ENCODE data around the gene DRC3.
"Not testable (repeated sequence)": the region's sequence is repeated elsewhere in the genome, so short reads cannot be mapped to it uniquely, and the experiment has no call there.

Gene DRC3

DNA sequence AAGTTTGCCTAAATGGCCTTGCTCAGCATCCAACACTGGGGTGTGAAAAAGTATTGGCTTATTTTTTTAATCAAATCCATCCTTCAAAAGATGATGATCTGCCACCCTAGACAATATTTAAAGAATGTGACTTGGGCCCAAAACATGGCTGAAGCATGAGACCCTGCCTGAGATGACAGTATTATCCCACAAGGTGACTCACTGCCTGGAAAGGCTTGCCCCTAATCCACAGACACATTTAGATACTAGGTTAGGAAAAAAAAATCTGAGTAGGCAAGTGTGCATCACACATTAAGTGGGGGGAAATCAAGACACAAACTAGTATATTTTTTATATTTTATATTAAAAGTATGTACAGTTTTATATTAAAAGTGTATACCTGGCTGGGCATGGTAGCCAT, 38.9 kb upstream of the DRC3 start:
- H3K4me1 ChIP-seq (ENCODE audit: control insufficient read depth, insufficient read depth, low read length): peaks cover 20% of the 10 kb centered on the region
- no peaks in the 10 kb centered on the region for H3K9me3 ChIP-seq (ENCODE audit: control insufficient read depth in 2 of 2, low read length in 2 of 2)
- H3K27me3 ChIP-seq (ENCODE audit: control insufficient read depth in 1 of 2, insufficient read depth in 2 of 2, low read length in 2 of 2): no peaks in the 10 kb centered on the region
- H3K36me3 ChIP-seq (ENCODE audit: control insufficient read depth in 2 of 2, insufficient read depth in 2 of 2, low read length in 2 of 2): no peaks in the 10 kb centered on the region
- H3K4me3 ChIP-seq (ENCODE audit: low read length in 2 of 2): no peak overlapping the region
- no peak overlapping the region for H3K27ac ChIP-seq (ENCODE audit: low read length)
- H3K9ac ChIP-seq (ENCODE audit: low read length in 2 of 2): no peak overlapping the region

DNA sequence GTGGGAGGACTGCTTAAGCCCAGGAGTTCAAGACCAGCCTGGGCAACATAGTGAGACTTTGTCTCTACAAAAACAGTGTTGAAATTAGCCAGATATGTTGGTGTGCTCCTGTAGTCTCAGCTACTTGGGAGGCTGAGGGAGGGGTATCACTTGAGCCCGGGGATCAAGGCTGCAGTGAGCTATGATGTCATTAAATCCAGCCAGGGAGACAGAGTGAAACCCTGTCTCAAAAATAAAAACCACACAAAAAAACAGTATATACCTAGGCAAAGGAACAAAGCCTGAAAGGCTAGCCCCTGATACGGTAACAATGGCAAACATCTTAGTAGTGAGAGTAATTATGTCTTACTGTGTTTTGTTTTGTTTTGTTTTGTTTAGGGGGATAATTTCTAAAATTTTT, 38.4 kb upstream of the DRC3 start:
- peaks cover 20% of the 10 kb centered on the region for H3K4me1 ChIP-seq (ENCODE audit: control insufficient read depth, insufficient read depth, low read length)
- no peak overlapping the region for H3K4me3 ChIP-seq (ENCODE audit: low read length in 2 of 2)
- H3K36me3 ChIP-seq (ENCODE audit: control insufficient read depth in 2 of 2, insufficient read depth in 2 of 2, low read length in 2 of 2): no peaks in the 10 kb centered on the region
- no peak overlapping the region for H3K9ac ChIP-seq (ENCODE audit: low read length in 2 of 2)
- no peak overlapping the region for H3K27ac ChIP-seq (ENCODE audit: low read length)
- no peaks in the 10 kb centered on the region for H3K27me3 ChIP-seq (ENCODE audit: control insufficient read depth in 1 of 2, insufficient read depth in 2 of 2, low read length in 2 of 2)
- no peaks in the 10 kb centered on the region for H3K9me3 ChIP-seq (ENCODE audit: control insufficient read depth in 2 of 2, low read length in 2 of 2)

DNA sequence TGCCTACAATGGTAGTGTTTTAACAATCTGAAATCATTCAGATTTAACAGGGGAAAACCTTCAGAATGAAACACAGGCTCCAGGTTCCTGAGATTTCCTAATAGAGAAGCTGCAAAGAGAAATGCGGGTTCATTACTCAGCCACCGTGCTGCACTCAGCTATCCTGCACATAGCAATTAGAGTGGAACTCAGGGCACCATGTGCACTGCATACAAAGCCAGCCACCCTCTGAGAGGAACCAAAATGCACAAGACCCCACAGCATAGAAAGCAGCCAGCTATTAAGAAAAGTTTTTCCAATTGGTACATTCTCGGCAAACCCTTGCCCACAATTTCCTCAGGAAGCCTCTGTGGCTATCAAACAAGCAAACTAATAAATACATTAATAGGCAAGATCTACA, 37.9 kb upstream of the DRC3 start:
- no peaks in the 10 kb centered on the region for H3K27me3 ChIP-seq (ENCODE audit: control insufficient read depth in 1 of 2, insufficient read depth in 2 of 2, low read length in 2 of 2)
- H3K9me3 ChIP-seq (ENCODE audit: control insufficient read depth in 2 of 2, low read length in 2 of 2): no peaks in the 10 kb centered on the region
- H3K27ac ChIP-seq (ENCODE audit: low read length): no peak overlapping the region
- H3K4me1 ChIP-seq (ENCODE audit: control insufficient read depth, insufficient read depth, low read length): peaks cover 20% of the 10 kb centered on the region
- H3K4me3 ChIP-seq (ENCODE audit: low read length in 2 of 2): no peak overlapping the region
- H3K9ac ChIP-seq (ENCODE audit: low read length in 2 of 2): no peak overlapping the region
- H3K36me3 ChIP-seq (ENCODE audit: control insufficient read depth in 2 of 2, insufficient read depth in 2 of 2, low read length in 2 of 2): no peaks in the 10 kb centered on the region

DNA sequence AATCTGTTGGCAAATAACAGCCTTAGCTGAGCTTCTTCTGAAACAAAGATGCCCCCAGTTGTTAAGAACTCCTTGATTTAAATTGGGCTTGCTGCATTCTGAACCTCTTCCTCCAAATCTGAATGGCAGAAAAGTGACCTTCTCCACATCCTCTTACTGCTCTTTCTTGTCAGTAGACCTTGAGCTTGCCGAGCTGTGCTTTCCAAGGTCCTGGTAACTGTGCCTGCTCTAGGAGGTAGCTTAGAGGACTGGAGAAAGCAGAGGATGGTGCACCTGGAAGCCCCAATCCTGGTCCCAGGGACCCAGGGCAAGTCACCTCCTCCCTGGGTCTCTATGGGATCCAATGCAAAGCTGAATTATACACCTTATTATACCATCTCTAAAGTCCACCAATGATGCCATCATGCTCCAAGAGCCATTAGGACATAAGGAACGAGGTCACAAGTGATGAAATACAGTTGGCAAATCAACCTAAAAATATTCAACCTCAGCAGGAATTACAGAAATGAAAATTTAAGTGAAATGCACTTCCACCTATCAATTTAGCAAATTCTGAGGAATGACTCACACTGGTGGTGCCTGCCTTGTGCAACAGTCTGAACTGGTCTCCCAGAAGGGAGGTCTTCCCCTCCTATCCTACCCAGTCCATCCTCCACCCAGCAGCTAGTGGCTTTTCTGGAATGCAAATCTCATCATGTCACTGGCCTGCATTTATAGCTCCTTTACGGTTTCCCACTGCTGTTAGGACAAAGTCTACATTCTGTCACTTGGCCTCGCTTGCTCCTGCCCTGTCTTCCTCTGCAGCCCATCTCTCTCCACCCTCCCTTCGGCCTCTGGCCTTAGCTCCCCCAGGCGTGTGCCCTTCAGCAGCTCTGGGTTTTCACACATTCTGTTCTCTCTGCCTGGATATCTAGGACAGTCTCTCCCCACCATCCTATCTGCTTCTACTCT, 37.1 kb upstream of the DRC3 start:
- no peak overlapping the region for H3K27ac ChIP-seq (ENCODE audit: low read length)
- H3K27me3 ChIP-seq (ENCODE audit: control insufficient read depth in 1 of 2, insufficient read depth in 2 of 2, low read length in 2 of 2): no peaks in the 10 kb centered on the region

DNA sequence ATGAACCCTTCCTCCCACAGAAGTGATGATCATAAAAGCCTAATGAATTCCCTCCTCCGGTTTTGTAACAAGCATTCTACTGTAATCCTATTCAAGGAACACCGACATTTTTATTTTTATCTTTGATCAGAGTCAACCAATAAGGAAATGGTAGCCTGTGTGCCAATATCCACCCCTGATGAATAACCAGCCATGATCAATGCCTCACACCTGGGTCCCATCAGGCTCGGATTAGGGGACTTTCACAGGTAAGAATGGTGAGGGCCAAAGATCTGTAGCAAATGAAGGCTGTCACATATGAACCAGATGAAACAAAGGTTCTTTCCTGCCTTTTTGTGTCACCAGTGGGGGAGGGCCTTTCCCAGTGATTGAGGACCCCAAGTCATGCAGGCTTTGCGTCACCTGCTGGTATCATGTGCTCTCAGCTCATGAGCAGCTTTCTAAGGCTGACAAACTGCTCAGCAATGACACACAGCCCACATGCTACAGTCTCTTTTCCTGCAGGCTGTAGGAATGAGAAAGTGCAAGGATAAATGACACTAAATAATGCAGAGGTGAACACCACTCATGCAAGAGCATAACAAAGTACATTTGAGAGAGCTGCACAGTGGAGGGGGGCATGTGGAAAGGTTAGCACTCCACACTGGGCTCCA, 35.3 kb upstream of the DRC3 start:
- Histone ChIP-seq H3K4me3 (ENCODE audit: low read length in 2 of 2) (no peak overlapping the region), H3K9me3 (ENCODE audit: control insufficient read depth in 2 of 2, low read length in 2 of 2) (no peaks in the 10 kb centered on the region), H3K27me3 (ENCODE audit: control insufficient read depth in 1 of 2, insufficient read depth in 2 of 2, low read length in 2 of 2) (no peaks in the 10 kb centered on the region), H3K4me1 (ENCODE audit: control insufficient read depth, insufficient read depth, low read length) (peaks cover 28% of the 10 kb centered on the region), H3K9ac (ENCODE audit: low read length in 2 of 2) (no peak overlapping the region), H3K27ac (ENCODE audit: low read length) (no peak overlapping the region), H3K36me3 (ENCODE audit: control insufficient read depth in 2 of 2, insufficient read depth in 2 of 2, low read length in 2 of 2) (no peaks in the 10 kb centered on the region)

More for the DNA sequence above, 37.1 kb upstream of the DRC3 start:
- Histone ChIP-seq H3K9ac (ENCODE audit: low read length in 2 of 2) (no peak overlapping the region), H3K4me1 (ENCODE audit: control insufficient read depth, insufficient read depth, low read length) (peaks cover 26% of the 10 kb centered on the region), H3K4me3 (ENCODE audit: low read length in 2 of 2) (no peak overlapping the region), H3K36me3 (ENCODE audit: control insufficient read depth in 2 of 2, insufficient read depth in 2 of 2, low read length in 2 of 2) (no peaks in the 10 kb centered on the region), H3K9me3 (ENCODE audit: control insufficient read depth in 2 of 2, low read length in 2 of 2) (no peaks in the 10 kb centered on the region)

DNA sequence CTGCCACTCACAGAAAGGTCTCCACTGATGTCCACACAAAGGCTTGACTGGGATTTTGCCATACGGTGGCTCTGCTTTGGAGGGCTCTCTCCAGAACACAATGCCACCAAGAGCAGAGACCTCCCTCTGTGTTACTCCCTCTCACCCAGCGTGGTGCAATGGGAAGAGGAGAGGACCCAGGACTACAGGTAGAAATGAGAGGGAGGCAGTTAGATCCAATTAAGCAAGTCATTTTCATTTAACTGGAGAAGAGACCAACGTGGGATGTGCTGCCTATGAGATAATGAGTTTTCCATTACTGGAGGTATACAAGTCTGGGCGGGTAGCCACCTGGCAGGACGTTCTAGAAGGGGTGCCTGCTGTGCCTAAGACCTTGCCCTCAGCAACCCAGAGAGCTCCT, 34.7 kb upstream of the DRC3 start:
- Histone ChIP-seq H3K27ac (ENCODE audit: low read length) (no peak overlapping the region), H3K36me3 (ENCODE audit: control insufficient read depth in 2 of 2, insufficient read depth in 2 of 2, low read length in 2 of 2) (no peaks in the 10 kb centered on the region), H3K9me3 (ENCODE audit: control insufficient read depth in 2 of 2, low read length in 2 of 2) (no peaks in the 10 kb centered on the region), H3K4me1 (ENCODE audit: control insufficient read depth, insufficient read depth, low read length) (peaks cover 28% of the 10 kb centered on the region), H3K27me3 (ENCODE audit: control insufficient read depth in 1 of 2, insufficient read depth in 2 of 2, low read length in 2 of 2) (no peaks in the 10 kb centered on the region), H3K9ac (ENCODE audit: low read length in 2 of 2) (no peak overlapping the region), H3K4me3 (ENCODE audit: low read length in 2 of 2) (no peak overlapping the region)

DNA sequence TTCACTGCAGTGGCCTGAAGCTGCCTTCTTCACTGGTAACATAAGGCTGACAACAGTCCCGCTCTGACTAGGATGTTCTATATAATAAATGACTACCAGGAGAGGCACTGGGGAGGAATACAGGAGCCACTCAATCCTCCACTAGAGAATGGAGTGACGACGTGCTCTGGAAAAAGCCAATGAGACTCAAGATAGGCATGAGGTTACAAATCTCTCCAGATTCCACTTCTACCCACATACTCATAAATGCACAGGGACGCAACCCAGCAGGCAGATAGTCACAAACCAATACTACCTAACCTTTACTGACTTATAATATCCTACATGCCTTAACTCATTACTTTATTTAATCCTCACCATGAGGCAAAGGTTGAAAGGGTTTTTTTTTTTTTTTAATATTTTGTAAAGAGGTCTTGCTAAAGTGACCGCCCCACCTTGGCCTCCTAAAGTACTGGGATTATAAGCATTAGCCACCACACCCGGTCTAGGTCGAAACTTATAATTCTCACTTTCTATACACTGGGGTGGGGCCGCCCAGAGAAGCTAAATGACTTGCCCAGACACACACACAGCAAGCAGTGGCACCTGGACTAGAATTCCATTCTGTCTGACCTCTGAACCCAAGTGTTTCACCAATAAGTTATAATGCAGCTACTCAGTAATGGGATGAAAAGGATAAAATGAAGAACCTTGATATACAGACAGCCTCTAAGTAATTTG, 34.1 kb upstream of the DRC3 start:
- H3K4me1 ChIP-seq (ENCODE audit: control insufficient read depth, insufficient read depth, low read length): peaks cover 33% of the 10 kb centered on the region
- H3K9me3 ChIP-seq (ENCODE audit: control insufficient read depth in 2 of 2, low read length in 2 of 2): no peaks in the 10 kb centered on the region
- no peaks in the 10 kb centered on the region for H3K27me3 ChIP-seq (ENCODE audit: control insufficient read depth in 1 of 2, insufficient read depth in 2 of 2, low read length in 2 of 2)
- H3K27ac ChIP-seq (ENCODE audit: low read length): no peak overlapping the region
- no peak overlapping the region for H3K9ac ChIP-seq (ENCODE audit: low read length in 2 of 2)
- no peaks in the 10 kb centered on the region for H3K36me3 ChIP-seq (ENCODE audit: control insufficient read depth in 2 of 2, insufficient read depth in 2 of 2, low read length in 2 of 2)
- H3K4me3 ChIP-seq (ENCODE audit: low read length in 2 of 2): no peak overlapping the region

DNA sequence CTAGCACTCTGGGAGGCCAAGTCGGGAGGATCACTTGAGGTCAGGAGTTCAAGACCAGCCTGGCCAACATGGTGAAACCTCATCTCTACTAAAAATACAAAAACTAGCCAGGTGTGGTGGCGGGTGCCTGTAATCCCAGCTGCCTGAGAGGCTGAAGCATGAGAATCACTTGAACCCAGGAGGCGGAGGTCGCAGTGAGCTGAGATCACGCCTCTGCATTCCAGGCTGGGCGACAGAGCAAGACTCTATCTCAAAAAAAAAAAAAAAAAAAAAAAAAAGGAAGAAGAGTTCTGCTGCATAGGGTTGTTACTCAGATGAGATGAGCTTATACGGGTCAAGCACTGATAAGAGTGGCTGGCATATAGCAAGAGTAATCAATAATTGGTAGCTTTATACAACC, 32.7 kb upstream of the DRC3 start:
- Histone ChIP-seq H3K4me1 (ENCODE audit: control insufficient read depth, insufficient read depth, low read length) (peaks cover 47% of the 10 kb centered on the region), H3K27ac (ENCODE audit: low read length) (peak overlapping the region; percentile 41)
- not testable (repeated sequence) for H3K36me3 ChIP-seq (ENCODE audit: control insufficient read depth in 2 of 2, insufficient read depth in 2 of 2, low read length in 2 of 2); H3K4me3 ChIP-seq (ENCODE audit: low read length in 2 of 2); H3K9ac ChIP-seq (ENCODE audit: low read length in 2 of 2); H3K27me3 ChIP-seq (ENCODE audit: control insufficient read depth in 1 of 2, insufficient read depth in 2 of 2, low read length in 2 of 2); H3K9me3 ChIP-seq (ENCODE audit: control insufficient read depth in 2 of 2, low read length in 2 of 2)

DNA sequence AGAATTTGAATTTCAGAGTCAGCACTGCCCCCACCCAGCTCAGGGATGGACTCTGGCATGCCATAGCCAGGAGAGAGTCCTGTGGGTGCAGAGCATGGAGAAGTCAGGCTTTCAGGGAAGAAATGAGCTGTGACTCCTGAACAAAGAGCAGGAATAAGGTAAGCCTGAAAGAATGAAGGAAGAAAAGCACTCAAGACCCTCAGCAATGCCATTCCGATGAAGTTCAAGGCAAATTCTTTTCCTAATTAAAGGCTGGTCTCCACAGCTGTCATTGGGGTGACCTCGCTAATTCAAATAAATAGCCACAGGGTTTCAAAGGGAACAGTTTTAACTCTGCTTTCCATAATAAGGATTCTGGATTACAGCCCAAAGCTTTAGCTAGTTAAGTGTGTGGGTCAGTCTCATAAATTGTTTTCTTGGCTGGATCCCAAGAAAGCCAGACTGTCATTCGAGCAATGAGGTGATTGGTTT, 32.2 kb upstream of the DRC3 start:
- Histone ChIP-seq H3K9ac (ENCODE audit: low read length in 2 of 2) (no peak overlapping the region), H3K4me3 (ENCODE audit: low read length in 2 of 2) (peak overlapping the region in 1 of 2 donors; percentile 15), H3K9me3 (ENCODE audit: control insufficient read depth in 2 of 2, low read length in 2 of 2) (no peaks in the 10 kb centered on the region), H3K36me3 (ENCODE audit: control insufficient read depth in 2 of 2, insufficient read depth in 2 of 2, low read length in 2 of 2) (no peaks in the 10 kb centered on the region), H3K27ac (ENCODE audit: low read length) (peak overlapping the region; percentile 41), H3K27me3 (ENCODE audit: control insufficient read depth in 1 of 2, insufficient read depth in 2 of 2, low read length in 2 of 2) (no peaks in the 10 kb centered on the region), H3K4me1 (ENCODE audit: control insufficient read depth, insufficient read depth, low read length) (peaks cover 49% of the 10 kb centered on the region)

DNA sequence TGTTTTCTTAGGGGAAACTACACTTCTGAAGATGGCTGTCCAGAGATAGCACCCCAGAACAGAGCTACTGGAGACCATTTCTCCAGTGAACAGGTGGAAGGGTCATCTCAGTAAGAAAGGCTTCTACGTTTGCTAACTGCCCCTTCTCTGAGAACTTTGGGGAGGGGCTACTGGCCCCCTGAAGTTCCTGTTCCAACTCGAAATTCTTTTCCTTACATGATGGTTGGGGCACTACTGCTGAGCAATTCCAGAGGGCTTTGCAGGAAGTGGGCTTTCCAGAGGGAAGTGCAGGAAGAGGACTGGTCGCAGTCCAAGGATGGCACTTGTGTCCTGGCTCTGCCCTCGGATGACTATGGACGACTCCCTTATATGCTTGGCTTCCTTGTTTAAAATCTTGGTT, 31.6 kb upstream of the DRC3 start:
- no peaks in the 10 kb centered on the region for H3K36me3 ChIP-seq (ENCODE audit: control insufficient read depth in 2 of 2, insufficient read depth in 2 of 2, low read length in 2 of 2)
- H3K27me3 ChIP-seq (ENCODE audit: control insufficient read depth in 1 of 2, insufficient read depth in 2 of 2, low read length in 2 of 2): no peaks in the 10 kb centered on the region
- H3K9ac ChIP-seq (ENCODE audit: low read length in 2 of 2): no peak overlapping the region
- H3K9me3 ChIP-seq (ENCODE audit: control insufficient read depth in 2 of 2, low read length in 2 of 2): no peaks in the 10 kb centered on the region
- no peak overlapping the region for H3K4me3 ChIP-seq (ENCODE audit: low read length in 2 of 2)
- peak overlapping the region; percentile 41 for H3K27ac ChIP-seq (ENCODE audit: low read length)
- peaks cover 44% of the 10 kb centered on the region for H3K4me1 ChIP-seq (ENCODE audit: control insufficient read depth, insufficient read depth, low read length)
